ENCODE measurements around the gene SLC35D2. TPM values are rescaled to one million over a fixed set of nuclear protein-coding genes. Genes with fewer than 3 reads are reported as not detected.
"Not testable (repeated sequence)": the region's sequence is repeated elsewhere in the genome, so short reads cannot be mapped to it uniquely, and the experiment has no call there.

Gene SLC35D2
- total and polyA plus RNA-seq, 11 donors: 8.2 to 23.1 (median 15.9) TPM

DNA sequence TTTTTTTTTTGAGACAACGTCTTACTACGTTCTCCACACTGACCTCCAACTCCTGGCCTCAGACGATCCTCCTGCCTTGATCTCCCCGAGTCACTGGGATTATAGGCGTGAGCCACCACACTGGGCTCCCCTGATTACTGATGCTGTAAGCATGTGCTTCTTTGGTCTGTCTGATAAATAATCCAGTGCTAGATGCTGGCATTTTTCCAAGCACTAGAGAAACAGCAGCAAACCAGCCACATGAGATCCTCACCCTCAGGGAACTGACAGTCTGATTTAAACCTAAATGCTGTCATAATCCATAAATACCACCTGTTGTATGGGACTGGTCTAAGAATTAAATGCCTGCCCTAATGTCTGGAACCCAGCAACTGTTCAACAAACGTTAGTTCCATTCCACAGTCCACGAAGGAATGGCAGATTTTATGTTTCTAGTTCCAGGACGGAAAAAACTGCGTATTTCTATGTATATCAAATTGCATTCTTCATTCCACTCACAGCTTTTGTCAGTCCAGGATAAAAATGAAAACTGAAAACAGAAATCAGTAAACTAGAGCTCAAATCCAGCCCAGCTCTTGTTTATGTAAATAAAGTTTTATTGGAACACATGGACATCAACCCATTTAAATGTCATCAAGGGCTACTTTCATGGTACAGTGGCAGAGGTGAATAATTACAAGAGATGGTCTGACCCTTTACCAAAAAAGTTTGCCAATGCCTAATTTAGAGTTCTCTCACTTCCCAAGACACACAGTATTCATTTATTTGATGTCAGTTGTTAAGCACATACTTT lies 20.1 kb downstream of the SLC35D2 start:
- no peak overlapping the region for H3K4me3 ChIP-seq
- H3K36me3 ChIP-seq: peaks cover 0 to 76% (median 51%) of the 10 kb centered on the region in 9 donors
- TF ChIP-seq POLR2A (IDR thresholded peaks at IDR 0.05): no peak
- no peaks in the 10 kb centered on the region for H3K4me1 ChIP-seq
- no peaks in the 10 kb centered on the region for H3K27me3 ChIP-seq
- H3K9me3 ChIP-seq: no peaks in the 10 kb centered on the region
- WGBS, 4 donors: 93 to 95% (median 94%) methylated on average over 9 of the region's 9 CpGs
- intact Hi-C loops (cut with DNase I): no loop called here
- DNase-seq (no peak), ATAC-seq (no peak)
- H3K27ac ChIP-seq: no peak overlapping the region

DNA sequence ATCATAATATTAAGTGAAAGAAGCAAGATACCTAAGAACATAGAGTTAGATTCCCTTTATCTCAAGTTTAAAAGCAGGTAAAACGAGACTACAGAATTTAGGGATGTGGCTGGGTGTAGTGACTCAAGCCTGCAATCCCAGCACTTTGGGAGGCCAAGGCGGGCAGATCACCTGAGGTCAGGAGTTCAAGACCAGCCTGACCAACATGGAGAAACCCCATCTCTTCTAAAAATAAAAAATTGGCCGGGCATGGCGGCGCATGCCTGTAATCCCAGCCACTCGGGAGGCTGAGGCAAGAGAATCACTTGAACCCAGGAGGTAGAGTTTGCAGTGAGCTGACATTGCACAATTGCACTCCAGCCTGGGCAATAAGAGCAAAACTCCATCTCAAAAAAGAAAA lies 21.4 kb downstream of the SLC35D2 start:
- H3K9me3 ChIP-seq; H3K27ac ChIP-seq; ATAC-seq; H3K27me3 ChIP-seq; DNase-seq; H3K4me1 ChIP-seq; H3K4me3 ChIP-seq; intact Hi-C loops (cut with DNase I): not testable (repeated sequence)
- WGBS, 4 donors: 94 to 97% (median 96%) methylated on average over 6 of the region's 6 CpGs
- peaks cover 0 to 83% (median 57%) of the 10 kb centered on the region in 9 donors for H3K36me3 ChIP-seq

DNA sequence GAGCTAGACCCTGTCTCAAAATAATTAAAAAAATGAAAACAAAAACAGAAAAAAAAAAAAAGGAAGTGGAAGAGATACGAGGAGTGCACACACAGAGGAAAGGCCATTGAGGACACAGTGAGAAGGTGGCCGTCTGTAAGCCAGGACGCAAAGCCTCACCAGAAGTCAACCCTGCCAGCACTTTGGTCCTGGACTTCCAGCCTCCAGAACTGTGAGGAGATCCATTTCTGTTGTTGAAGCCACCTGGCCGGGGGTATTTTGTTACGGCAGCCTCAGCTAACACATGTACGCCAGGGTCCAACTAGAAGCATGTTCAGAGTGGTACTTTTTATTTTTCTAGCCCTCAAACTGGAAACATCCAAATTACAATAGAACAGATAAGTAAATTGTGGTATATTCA lies 21.8 kb downstream of the SLC35D2 start:
- Histone ChIP-seq H3K4me1 (no peaks in the 10 kb centered on the region), H3K27ac (no peak overlapping the region), H3K4me3 (no peak overlapping the region), H3K9me3 (no peaks in the 10 kb centered on the region), H3K27me3 (no peaks in the 10 kb centered on the region), H3K36me3 (peaks cover 0 to 83% (median 60%) of the 10 kb centered on the region in 9 donors)
- TF ChIP-seq POLR2A (IDR thresholded peaks at IDR 0.05): no peak
- DNase-seq: no peak
- intact Hi-C loops (cut with DNase I): no loop called here
- no peak for ATAC-seq
- 93 to 98% (median 97%) methylated on average over 6 of the region's 6 CpGs for WGBS, 4 donors

DNA sequence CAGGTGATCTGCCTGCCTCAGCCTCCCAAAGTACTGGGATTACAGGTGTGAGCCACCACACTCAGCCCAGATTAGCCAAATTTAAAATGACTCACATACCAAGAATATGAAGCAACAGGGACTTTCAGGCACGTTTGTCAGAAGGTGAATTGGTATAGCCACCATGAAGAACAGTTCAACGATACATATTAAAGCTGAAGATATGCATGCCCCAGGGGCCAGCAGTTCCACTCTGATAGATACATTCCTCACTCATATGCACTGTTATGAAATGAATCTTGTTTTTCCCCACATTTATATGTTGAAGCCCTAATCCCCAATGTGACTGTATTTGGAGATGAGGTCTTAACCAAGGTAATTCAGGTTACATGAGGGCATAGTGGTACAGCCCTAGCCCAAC lies 22.5 kb downstream of the SLC35D2 start:
- Histone ChIP-seq H3K27me3 (no peaks in the 10 kb centered on the region), H3K9me3 (no peaks in the 10 kb centered on the region), H3K4me1 (no peaks in the 10 kb centered on the region), H3K4me3 (no peak overlapping the region), H3K36me3 (peaks cover 0 to 87% (median 67%) of the 10 kb centered on the region in 9 donors), H3K27ac (no peak overlapping the region)
- TF ChIP-seq, protein P1, sequence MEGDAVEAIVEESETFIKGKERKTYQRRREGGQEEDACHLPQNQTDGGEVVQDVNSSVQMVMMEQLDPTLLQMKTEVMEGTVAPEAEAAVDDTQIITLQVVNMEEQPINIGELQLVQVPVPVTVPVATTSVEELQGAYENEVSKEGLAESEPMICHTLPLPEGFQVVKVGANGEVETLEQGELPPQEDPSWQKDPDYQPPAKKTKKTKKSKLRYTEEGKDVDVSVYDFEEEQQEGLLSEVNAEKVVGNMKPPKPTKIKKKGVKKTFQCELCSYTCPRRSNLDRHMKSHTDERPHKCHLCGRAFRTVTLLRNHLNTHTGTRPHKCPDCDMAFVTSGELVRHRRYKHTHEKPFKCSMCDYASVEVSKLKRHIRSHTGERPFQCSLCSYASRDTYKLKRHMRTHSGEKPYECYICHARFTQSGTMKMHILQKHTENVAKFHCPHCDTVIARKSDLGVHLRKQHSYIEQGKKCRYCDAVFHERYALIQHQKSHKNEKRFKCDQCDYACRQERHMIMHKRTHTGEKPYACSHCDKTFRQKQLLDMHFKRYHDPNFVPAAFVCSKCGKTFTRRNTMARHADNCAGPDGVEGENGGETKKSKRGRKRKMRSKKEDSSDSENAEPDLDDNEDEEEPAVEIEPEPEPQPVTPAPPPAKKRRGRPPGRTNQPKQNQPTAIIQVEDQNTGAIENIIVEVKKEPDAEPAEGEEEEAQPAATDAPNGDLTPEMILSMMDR (IDR thresholded peaks at IDR 0.05): no peak
- TF ChIP-seq POLR2A (IDR thresholded peaks at IDR 0.05): no peak
- intact Hi-C loops (cut with DNase I): no loop called here
- DNase-seq (no peak), ATAC-seq (no peak)
- 89 to 91% (median 91%) methylated on average over 2 of the region's 2 CpGs for WGBS, 4 donors

DNA sequence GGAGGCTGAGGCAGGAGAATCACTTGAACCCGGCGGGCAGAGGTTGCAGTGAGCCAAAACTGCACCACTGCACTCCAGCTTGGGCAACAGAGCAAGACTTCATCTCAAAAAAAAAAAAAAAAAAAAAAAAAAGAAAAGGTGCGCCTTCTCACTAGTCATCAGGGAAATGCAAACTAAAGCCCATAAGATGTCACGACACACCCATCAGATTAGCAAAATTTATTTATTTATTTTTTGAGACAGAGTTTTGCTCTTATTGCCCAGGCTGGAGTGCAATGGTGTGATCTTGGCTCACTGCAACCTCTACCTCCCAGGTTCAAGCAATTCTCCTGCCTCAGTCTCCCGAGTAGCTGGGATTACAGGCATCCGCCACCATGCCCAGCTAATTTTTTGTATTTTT lies 23.0 kb downstream of the SLC35D2 start:
- WGBS, 4 donors: 96 to 98% (median 97%) methylated on average over 6 of the region's 6 CpGs
- H3K4me1 ChIP-seq; intact Hi-C loops (cut with DNase I); ATAC-seq; H3K4me3 ChIP-seq; H3K9me3 ChIP-seq; DNase-seq; H3K27me3 ChIP-seq; H3K27ac ChIP-seq: not testable (repeated sequence)
- peaks cover 0 to 87% (median 69%) of the 10 kb centered on the region in 9 donors for H3K36me3 ChIP-seq

DNA sequence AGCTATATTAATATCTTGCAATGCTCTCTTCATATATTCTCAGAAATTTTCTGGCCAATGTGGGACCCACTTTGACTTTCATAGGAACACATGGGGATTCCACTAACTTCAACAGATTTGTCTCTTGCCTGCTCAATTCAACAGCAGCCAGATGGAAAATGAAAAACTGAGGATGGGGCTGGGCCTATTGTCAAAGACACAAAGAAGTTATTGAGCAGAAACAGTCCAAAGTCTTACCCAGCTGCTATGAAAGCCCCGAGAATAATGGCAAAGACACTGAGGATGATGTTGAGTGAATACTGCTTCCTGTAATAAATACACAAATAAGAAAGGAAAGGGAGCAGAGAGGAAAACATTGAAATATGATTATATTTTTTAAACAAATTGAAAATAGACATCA lies 32.6 kb downstream of the SLC35D2 start:
- DNase-seq: no peak
- Histone ChIP-seq H3K27ac (no peak overlapping the region), H3K4me1 (no peaks in the 10 kb centered on the region), H3K36me3 (peaks cover 0 to 56% (median 27%) of the 10 kb centered on the region in 9 donors), H3K4me3 (no peak overlapping the region), H3K27me3 (no peaks in the 10 kb centered on the region), H3K9me3 (peaks cover 0 to 9% (median 0%) of the 10 kb centered on the region in 12 donors)
- WGBS, 4 donors: 82 to 88% (median 86%) methylated on average over 1 of the region's 1 CpG
- TF ChIP-seq, protein P1 (IDR thresholded peaks at IDR 0.05): no peak
- no peak for TF ChIP-seq POLR2A (IDR thresholded peaks at IDR 0.05)
- no peak for ATAC-seq
- intact Hi-C loops (cut with DNase I): no loop called here

All from heart left ventricle (tissue), 16 donors.